DLD1 (cell line): ENCODE results near the gene PIH1D1.

Experiments used
- in situ Hi-C: cut with HindIII; loops from 2 replicates; pipeline ENCODE4 v1.10.0; 2017; ENCODE audit warnings: low sequenced_read_pairs

Gene PIH1D1

GRCh38 chr19:49436381-49437017, 15.1 kb downstream of the PIH1D1 start:
- in situ Hi-C loops = no loop called here

- in situ Hi-C loops = no loop called here
These were observed 15.9 kb downstream of the PIH1D1 start for GRCh38 chr19:49435670-49436069.

GRCh38 chr19:49434907-49435583, 16.6 kb downstream of the PIH1D1 start:
- in situ Hi-C loops = no loop called here

- in situ Hi-C loops = no loop called here
These were observed 18.2 kb downstream of the PIH1D1 start for GRCh38 chr19:49433240-49433901.

GRCh38 chr19:49432141-49433073, 19.2 kb downstream of the PIH1D1 start:
- in situ Hi-C loops = no loop called here

GRCh38 chr19:49431330-49431749, 20.3 kb downstream of the PIH1D1 start:
- in situ Hi-C loops = no loop called here

GRCh38 chr19:49430678-49431329, 20.8 kb downstream of the PIH1D1 start:
- in situ Hi-C loops = no loop called here

GRCh38 chr19:49430172-49430677, 21.4 kb downstream of the PIH1D1 start:
- in situ Hi-C loops = no loop called here

GRCh38 chr19:49428547-49429451, 22.8 kb downstream of the PIH1D1 start:
- in situ Hi-C loops = no loop called here

DNA sequence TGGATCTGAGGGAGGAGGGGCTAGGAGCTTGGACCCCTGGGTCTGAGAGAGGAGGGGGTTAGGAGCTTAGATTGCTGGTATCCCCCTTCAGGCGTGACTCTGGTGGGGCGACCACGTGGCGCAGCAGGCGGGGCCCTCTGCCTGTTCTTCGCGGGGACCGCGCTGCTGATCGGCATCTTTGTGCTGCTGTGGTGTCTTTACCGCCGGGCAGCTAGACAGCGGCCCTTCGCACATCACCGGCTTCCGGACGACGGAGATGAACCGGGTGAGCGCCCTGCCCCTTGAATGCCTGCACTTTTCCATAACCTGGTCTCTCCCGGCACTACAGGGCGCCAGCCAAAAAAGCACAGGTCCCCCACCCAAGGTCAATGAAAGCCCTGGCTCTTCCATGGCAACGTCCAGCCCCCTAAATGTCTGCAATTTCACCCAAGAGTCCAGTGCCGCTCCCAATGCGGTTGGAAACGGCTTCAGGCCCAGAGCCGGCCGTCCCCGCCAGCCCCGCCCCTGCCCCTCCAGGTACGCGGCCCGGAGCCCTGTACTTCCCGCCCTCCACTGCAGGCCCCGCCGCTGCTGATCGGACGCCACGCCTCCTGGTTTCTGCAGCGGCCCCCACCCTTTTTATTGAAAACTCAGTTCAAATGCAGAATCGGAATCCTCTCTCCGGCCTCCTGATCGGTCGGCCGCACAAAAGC, 23.6 kb downstream of the PIH1D1 start:
- in situ Hi-C loops = no loop called here

GRCh38 chr19:49427339-49427738, 24.3 kb downstream of the PIH1D1 start:
- in situ Hi-C loops = no loop called here

DNA sequence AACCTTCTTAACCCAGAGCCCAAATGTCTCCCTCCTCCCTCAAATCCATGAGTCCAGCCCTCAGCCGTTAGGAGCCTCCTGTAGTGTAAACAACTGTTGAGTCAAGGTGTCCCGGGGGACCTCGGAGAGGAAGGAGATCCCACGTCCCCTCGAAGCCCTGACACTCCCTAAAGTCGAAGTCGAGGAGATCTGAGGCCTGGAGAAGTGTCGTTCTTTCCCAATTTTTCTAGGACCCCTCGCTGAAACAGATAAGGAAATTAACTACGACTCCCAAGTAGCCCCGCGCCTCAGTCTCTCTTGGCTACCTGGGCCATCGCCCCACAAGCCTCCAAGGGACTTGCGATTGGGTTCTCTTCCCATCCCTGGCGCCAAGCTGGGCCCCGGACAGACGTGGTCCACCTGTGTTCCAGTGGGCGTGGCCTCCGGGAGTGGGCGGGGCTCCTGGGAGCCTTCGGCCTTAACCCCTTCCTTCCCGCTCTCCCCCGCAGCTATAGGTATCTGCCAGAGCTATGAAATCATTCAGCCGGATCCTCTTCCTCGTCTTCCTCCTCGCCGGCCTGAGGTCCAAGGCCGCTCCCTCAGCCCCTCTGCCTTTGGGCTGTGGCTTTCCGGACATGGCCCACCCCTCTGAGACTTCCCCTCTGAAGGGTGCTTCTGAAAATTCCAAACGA, 25.6 kb downstream of the PIH1D1 start:
- in situ Hi-C loops = no loop called here

DNA sequence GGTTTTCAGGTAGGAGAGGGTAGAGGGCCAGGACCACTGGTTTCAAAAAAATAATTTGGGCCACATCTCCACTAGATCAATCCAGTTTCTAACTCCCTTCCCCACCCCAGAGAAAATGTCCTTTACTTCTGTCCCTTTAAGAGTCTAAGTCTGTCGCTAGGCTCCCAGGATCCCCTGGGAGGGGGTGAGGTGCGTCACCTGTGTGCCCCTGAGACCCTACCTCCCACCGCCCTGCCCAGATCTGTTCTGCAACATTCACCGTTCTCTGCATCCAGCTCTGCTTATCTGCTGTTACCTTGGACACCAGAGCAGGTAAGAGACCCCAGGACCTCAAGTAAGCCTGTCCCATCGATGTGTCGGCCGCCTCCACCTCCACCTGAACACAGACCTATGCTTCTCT, 26.4 kb downstream of the PIH1D1 start, which contains the start of gene GFY:
GFY (plus strand) TSS at position 211 of the 400 bp plus-strand sequence. CDS start 1,043 bp downstream, outside the sequence.
- in situ Hi-C loops = no loop called here

GRCh38 chr19:49423985-49424303, 27.7 kb downstream of the PIH1D1 start:
- in situ Hi-C loops = no loop called here

DNA sequence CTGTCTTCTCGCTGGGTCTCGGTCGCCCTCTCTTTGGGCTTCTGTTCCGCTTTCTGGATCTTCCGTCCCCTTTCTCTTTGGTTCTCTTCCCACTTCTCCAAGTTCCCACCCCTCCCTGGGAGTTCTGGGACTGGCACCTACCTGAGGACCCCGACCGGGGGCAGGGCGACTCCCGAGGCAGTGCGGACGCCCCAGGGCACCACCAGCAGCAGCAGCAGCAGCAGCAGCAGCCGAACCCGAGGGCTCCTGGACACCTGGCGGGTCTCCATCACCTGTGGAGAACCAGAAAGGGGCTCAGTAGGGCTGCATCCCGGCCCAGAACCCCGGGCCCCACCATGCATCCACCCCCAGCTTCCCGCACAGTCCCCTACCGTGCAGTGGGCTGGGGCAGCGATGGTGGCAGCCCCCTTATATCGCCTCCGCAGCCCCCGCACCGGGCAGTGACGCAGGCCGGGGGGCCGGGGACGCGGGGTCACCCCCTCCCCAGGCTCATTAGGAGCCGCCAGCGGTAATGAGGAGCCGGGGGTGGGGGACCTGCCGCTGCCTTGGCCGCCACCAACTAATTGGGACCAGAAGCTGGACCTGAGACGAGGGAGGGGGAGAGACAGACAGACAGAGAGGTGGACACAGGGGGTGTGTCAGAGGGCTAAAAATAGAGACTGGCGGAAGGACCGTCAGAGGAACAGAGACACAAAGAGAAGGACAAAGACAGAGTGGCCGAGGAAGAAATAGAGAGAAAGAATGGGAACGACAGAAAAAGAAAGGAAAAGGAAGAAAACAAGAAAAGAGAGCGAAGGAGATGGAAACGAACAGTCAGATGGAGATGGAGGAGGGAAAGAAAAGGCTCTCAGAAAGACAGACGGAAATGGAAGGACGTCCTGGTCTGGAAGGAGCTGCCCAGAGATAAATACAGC, 28.3 kb downstream of the PIH1D1 start, which contains the start of gene PTH2:
PTH2 (minus strand) TSS at position 371 of the 914 bp plus-strand sequence; CDS start at position 269, 102 bp downstream.
- in situ Hi-C loops = no loop called here

- in situ Hi-C loops = no loop called here
These were observed 29.1 kb downstream of the PIH1D1 start for GRCh38 chr19:49422407-49423070.

DNA sequence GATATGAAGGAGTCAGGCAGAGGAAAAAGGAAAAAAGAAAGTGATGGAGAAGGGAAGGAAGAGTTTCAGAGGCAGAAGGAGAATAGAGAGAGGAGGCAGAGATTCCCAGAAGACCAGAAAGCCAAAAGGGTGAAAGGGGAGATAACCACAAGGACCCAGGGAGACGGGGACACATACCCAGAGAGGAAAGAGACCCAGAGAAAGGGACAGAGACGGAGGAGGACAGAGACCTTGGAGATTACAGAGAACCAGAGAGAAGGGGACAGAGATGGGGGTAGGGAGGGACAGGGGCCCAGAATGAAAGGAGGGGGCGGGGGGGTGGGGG, 29.8 kb downstream of the PIH1D1 start:
- in situ Hi-C loops = no loop called here
